H1 (cell line): ENCODE data around the gene MMP12. TPM values are rescaled to one million over a fixed set of nuclear protein-coding genes. Genes with fewer than 3 reads are reported as not detected.

Source experiments
- CTBP2 ChIP-seq: IDR thresholded peaks from 2 replicates; pipeline ENCODE4 v1.7.0; 2011; ENCODE audit warnings: borderline replicate concordance, mild to moderate bottlenecking, moderate library complexity, mixed read lengths, low read length; ENCODE audit not compliant: insufficient read depth, insufficient read length
- NANOG ChIP-seq: IDR thresholded peaks from 2 replicates; pipeline ENCODE4 v1.6.1; 2011; ENCODE audit warnings: low read length, low read depth, mild to moderate bottlenecking, inconsistent platforms; ENCODE audit not compliant: insufficient read depth, poor library complexity, severe bottlenecking
- TAF1 ChIP-seq: IDR thresholded peaks from 2 replicates; pipeline ENCODE4 v1.6.1; 2011; ENCODE audit warnings: mild to moderate bottlenecking, low read depth, low read length
- TAF7 ChIP-seq: optimal IDR thresholded peaks from 2 replicates; pipeline ENCODE3; 2011; ENCODE audit warnings: low read depth, mild to moderate bottlenecking, inconsistent platforms, low read length, moderate library complexity, borderline replicate concordance
- polyA plus RNA-seq, 7 experiments: library from polyadenylated mRNA; depleted of rRNA in 3 of 7; stranded (reverse) in 5 of 7; unstranded in 2 of 7; fragments of >200 nt in 5 of 7; fragments of 200-250 nt in 2 of 7; gene quantifications; 1 replicate in 5 of 7; 2 replicates in 1 of 7; 4 replicates in 1 of 7; pipeline versions ENCODE4 v1.2.1 to v1.2.3, GENCODE V29; 2011 to 2013; ENCODE audit warnings: missing spikeins in 2 of 7, mixed read lengths in 2 of 7
- total RNA-seq: library from RNA; stranded (reverse); fragmentation: NEBNext Ultra II Directional; extraction: Animal tissue kit (Norgen Biotek cat#: 25700); gene quantifications from 2 replicates; pipeline ENCODE4 v1.2.1, GENCODE V29; 2021
- TF ChIP-seq, protein P1 (sequence below): IDR thresholded peaks from 2 replicates; pipeline ENCODE4 v1.6.1; 2012; ENCODE audit warnings: inconsistent platforms

The MMP12 gene
- total and polyA plus RNA-seq, 2 of the 8 experiments (the other 6 are each of a cell fraction or from before 2014, with no cell fraction given) = not detected

DNA sequence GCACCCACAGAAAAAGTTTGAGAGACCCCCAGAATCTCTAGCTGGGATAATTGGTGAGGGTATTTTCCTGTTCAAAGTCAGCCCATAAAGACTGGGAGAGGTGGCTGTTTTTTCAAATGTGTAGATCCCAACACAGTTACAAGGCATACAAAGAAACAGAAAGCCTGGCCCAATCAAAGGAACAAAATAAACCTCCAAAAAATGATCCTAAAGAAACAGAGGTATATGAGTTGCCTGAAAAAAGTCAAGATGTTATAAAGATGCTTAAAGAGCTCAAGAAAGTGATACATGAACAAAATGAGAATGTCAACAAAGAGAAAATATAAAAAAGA lies 40.2 kb upstream of the MMP12 start (continued):
- TF ChIP-seq TAF1 (no peak), TAF7 (no peak), CTBP2 (no peak), NANOG (no peak)
- TF ChIP-seq, protein P1, sequence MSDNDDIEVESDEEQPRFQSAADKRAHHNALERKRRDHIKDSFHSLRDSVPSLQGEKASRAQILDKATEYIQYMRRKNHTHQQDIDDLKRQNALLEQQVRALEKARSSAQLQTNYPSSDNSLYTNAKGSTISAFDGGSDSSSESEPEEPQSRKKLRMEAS = no peak
